NCI-H510A (cell line): ENCODE data around the gene MRC2.

Experiments
- DNase-seq: peaks from one replicate; lab custom pipeline; 2025; lab: John Stamatoyannopoulos, UW

The MRC2 gene

DNA sequence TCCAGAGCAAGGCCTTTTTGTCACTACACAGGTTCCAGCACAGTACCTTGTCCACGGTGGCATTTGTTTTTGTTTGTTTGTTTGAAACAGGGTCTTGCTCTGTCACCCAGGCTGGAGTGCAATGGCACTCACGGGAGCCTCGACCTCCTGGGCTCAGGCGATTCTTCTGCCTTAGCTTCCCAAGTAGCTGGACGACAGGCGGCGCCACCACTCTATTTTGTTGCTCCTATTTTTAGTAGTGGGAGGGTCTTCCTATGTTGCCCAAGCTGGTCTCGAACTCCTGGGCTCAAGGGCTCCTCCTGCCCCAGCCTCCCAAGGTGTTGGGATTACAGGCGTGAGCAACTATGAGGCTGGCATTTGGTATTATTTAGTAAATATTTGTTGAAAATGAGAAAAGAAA lies 10.3 kb downstream of the MRC2 start:
- no peak for DNase-seq

- DNase-seq, result no peak
Measured at GRCh38 chr17:62641153-62641552, 13.7 kb downstream of the MRC2 start.

GRCh38 chr17:62641951-62642350 lies 14.5 kb downstream of the MRC2 start:
- DNase-seq, result no peak

DNA sequence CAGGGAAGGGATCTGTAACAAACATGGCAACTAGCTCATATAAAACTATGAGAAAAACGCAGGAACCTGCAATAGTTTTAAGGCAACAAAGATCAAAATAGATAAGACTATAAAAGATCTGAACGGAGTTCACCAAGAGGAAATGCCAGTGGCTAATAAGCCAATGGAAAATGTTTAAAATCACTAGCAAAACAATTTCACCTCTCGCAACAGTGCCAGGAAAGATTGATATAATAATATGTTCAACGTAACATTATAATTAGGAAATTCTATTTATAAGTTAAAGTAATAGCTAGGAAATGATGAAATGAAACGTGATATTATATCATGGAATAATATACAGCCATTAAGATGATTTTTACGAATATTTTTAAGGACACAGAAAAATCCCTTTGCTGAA lies 16.0 kb downstream of the MRC2 start:
- no peak for DNase-seq

DNA sequence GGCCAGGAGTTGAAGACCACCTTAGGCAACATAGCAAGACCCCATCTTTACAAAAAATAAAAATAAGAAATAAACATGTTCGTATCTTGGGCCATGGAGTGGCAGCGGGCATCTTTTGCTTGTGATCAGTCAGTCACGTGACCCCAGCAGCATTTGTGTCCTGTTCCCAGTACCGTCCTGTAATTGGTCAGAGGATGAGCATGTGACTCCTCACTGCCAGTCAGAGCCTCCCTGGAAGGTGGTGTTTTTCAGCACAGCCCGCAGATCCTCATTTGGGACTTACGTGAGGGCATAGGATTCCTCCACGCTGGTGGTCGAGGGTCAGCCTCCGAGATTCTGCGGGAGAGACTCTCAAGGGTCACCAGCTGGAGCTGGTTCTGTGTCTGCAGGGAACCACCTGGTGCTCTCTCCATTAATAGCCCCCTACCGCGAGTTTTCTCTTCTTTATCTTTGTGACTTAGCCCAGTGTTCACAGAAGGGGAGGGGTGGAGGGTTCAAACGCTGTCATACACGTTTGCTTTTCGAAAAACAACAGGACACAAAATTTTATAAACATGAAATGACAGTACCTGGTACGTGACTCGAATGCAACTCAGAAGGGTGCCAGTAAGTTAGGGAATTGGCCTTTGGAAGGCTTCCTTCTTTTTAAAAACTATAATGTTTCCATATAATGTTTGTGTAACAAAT lies 17.2 kb downstream of the MRC2 start:
- DNase-seq, result peak; percentile 80

GRCh38 chr17:62648251-62648955 lies 20.9 kb downstream of the MRC2 start:
- DNase-seq, result no peak

DNA sequence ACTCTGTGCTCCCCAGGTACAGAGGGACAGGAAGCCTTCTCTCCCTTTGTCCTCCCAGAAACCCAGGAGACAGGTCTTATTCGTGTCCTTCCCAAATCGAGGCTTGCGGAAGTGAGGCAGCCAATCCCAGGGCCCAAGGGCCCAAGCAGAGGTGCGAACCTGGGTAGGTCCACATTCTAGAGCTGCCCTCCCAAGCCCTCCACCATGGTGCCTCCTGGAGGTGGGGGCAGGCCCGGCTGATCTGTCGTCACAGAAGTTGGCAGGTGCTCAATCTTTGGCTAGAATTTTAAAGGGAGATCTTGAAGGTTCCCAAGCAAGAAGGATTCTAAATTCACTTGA lies 21.5 kb downstream of the MRC2 start:
- DNase-seq, result no peak

DNA sequence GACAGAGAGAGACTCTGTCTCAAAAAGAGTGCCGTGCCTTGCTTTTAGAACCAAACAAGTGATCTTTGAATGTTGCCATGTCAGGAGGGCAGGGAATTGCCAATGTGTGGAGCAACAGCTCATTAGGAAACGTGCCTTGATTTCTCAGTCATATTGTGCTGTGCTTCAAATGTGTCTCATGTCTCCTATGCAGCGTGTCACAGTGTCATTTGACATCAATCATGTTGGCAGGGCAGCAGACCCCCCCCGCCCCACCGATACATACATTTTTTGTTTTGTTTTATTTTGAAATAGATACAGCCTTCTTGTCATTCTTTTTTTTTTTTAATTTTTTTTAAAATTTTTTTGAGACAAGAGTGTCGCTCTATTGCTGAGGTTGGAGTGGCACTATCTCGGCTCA lies 22.1 kb downstream of the MRC2 start:
- no peak for DNase-seq

- DNase-seq, result no peak
Measured at GRCh38 chr17:62650587-62650986, 23.1 kb downstream of the MRC2 start.

- peak; percentile 47 for DNase-seq
Measured at GRCh38 chr17:62652251-62653001, 25.0 kb downstream of the MRC2 start.

DNA sequence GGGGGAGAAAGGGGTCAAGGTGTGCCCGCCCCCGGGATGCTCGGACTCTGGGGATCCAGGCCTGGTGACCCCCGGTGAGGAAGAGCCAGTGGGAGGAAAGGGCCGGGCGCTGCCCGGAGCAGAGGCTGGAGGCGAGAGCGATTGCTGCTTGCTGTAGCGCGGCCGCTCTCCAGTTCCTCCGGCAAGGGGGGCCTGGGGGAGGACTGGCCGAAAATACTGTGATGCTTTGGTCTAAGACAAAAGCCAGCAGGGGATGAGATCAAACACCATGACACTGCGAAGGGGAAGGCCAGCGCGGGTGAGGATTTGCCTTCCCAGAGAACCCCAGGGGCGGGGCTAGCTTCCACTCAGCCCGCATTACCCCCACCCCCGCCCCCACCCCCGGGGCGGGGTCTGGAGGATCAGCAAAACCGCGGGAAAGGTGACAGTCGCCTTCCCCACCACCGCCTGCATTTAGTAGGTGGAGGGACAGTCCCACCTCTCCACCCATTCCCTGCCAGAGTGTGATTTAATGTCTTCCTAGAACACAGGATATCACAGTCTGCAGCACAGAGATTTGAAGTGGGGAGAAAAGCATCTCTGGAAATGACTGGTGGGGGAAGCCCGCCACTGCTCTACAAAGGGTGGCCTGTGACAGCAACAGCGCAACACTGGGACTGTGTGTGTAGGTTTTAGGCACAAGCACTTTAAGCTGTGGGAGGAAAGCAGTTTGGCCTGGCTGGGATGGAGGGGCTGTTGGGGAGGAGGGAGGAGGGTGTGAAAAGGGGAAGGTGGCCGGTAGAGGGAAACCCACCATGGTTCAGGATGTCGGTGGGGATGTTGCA lies 25.7 kb downstream of the MRC2 start:
- peak; percentile 98 for DNase-seq

- DNase-seq, result no peak
Measured at GRCh38 chr17:62653826-62654761, 26.6 kb downstream of the MRC2 start.

DNA sequence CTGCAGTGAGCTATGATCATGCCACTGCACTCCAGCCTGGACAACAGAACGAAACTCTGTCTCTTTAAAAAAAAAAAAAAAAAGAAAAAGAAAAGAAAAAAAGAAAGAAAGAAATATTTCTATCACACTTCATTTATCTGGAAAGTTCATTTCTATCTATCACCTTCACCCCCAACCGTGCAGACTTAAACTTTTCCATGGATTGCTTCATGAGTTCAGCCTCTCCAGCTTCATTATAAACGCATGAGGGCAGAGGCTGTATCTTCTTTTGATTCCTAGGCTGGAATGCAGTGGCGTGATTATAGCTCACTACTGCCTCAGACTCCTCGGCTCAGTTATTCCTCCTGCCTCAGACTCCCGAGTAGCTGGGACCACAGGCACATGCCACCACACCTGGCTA lies 28.2 kb downstream of the MRC2 start:
- no peak for DNase-seq

DNA sequence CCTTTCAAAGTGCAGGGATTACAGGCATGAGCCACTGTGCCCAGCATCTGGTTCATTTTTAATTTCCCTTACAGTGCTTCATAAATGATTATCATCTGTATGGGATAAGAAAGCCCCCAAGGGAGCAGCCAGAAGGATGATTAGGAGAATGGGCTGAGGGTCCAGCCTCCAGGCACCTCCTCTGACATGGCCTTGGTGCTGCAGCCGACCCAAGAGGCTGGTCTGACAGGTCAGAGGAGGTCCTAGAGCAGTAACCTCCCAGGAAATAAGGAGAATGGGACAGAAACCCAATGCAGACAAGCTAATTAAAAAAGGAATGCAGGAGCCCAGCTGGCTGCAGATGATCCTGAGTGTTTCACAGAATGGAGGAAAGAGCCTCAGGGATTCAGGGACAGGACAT lies 29.0 kb downstream of the MRC2 start:
- DNase-seq, result no peak

DNA sequence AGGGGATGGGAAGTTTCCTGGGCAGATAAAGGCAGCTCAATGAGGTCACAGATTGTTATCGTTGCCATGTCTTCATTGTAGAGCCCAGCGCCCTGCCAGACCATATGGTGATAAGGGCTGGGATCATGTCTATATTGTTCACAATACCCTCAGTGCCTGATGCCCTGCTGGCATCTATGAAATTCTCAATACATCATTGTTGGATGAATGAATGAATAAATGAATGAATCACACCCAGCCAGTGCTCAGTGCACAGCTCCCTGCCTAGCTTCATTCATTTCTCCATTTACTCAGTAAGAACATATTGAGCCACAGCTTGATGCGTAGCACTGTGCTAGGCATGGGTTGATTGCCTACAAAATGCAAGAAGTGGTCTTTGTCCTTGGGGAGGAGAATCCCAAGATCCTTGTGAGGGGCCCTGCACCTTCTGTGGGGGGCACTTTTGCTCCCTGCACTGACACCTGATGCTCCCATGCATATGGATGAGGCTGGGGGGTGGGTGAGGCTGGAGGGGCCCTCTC lies 29.7 kb downstream of the MRC2 start:
- no peak for DNase-seq

DNA sequence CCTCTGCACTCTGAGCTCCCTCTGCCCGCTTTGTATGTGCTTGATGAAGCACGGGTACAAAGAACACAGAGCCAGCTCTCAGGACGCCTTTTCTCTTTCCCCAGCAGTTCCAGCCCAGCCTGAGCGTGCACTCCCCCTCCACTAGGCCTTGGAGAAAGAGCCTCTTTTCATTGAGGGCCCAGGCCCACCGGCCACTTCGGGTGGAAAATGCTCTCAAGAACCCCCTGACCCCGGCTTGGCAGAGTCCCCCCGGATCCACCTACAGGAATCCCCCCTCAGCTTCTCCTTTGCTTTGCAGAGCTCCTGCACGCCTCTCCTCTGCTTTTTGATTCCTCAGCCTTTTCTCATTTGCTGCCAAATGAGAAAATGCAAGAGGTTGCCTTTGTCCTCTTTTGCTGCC lies 30.2 kb downstream of the MRC2 start:
- no peak for DNase-seq

- DNase-seq, result no peak
Measured at GRCh38 chr17:62658136-62658920, 30.9 kb downstream of the MRC2 start.

- DNase-seq, result no peak
Measured at GRCh38 chr17:62660629-62661118, 33.2 kb downstream of the MRC2 start.

DNA sequence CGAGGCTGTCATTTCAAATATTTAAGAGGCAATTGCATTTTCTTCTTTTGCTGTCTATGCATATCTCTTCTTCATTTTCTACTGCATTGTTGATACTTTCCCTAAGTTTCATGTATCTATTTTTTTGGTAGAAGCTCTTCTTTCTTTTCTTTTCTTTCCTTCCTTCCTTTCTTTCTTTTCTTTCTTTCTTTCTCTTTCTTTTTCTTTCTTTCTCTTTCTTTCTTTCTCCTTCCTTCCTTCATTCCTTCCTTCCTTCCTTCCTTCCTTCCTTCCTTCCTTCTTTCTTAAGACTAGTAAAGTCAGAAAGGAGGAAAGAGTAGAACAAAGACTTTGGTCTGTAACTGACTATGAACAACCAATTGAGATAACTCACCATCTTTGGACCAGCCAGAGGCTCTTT lies 33.9 kb downstream of the MRC2 start:
- no peak for DNase-seq

DNA sequence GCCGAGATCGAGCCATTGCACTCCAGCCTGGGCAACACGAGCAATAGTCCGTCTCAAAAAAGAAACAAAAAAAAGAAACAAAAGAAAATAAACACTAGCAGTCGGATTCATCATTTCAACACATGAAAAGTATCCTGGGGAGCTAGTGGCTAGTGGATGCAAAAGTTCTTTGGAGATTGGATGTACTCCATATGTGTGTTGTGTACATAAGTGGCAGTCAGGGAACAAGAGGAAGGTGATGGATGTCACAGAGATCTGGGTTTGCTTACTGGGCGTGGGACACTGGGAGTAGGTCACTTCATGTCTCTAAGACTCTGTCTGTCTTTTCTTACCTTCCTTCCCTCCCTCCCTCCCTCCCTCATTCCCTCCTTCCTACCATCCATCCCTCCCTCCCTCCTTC lies 35.4 kb downstream of the MRC2 start:
- DNase-seq, result no peak
